OCI-M2 (cell line): ENCODE data around the gene HAO2.

Source experiments
- DNase-seq: peaks from one replicate; lab custom pipeline; 2025; ENCODE audit not compliant: unreplicated experiment; lab: John Stamatoyannopoulos, UW

The HAO2 gene

GRCh38 chr1:119431836-119432235 lies 63.3 kb downstream of the HAO2 start:
- DNase-seq = no peak

GRCh38 chr1:119435052-119435451 lies 66.5 kb downstream of the HAO2 start:
- no peak for DNase-seq

DNA sequence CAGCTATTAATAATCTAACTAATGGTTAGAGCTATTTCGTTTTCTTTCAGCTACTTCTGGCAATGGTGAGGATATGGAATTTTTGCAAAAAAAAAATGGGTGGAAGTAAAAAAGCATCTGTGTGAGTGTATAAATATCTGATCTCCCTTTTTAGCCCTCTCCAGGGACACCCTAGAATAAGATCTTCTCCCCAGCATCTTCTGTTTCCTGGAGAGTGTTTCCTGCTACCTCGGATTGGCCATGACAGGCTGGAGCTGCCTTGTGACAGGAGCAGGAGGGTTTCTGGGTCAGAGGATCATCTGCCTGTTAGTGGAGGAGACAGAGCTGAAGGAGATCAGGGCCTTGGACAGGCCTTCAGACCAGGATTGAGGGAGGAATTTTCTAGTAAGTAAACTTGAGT lies 70.2 kb downstream of the HAO2 start:
- DNase-seq = no peak

DNA sequence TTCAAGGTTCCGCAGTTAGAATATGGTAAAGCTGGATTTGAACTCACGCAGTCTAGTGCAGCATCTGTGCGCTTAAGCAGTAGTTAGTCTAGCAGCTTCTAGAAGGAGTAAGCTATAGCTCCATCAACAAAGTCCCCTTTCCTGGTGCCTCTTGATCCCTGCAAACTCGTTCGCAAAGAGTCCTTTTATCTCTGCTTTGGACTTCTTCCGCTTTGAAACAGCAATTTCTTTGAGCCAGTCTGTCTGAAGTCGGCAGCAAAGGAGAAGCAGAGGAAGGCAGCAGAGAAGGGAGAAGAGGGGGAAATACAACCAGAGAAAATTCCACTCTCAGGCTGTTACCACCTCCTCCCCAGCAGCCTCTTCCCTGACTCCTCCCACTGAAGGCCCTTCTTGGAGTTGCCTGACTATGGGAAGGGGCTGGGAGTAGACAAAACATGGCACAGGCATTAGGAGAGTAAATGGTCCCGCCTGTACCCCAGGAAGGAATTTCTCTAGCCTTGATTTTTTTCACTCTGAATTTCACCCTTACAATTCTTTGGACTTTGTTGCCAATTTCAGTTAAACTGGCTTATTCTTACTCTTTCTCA lies 72.2 kb downstream of the HAO2 start:
- no peak for DNase-seq

DNA sequence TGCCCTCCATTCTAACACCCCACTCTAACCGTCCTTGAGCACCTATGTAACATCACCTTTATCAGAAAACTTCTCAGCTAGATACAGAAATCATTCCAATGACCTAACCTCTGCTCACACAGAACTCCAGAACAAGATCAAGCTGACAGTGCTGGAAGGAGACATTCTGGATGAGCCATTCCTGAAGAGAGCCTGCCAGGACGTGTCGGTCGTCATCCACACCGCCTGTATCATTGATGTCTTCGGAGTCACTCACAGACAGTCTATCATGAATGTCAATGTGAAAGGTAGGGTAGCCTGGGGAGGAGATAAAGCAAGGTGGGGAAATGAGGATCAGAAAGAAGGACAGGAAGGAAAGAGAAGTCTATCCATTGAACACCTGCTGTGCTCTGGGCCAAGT lies 74.2 kb downstream of the HAO2 start:
- no peak for DNase-seq
